NCI-H1930 (cell line): Measurements from ENCODE around the gene THADA.
"Not testable (repeated sequence)": the region's sequence is repeated elsewhere in the genome, so short reads cannot be mapped to it uniquely, and the experiment has no call there.

ENCODE experiments used
- DNase-seq, 2 experiments: peaks; one replicate each; lab custom pipeline; 2025; lab: John Stamatoyannopoulos, UW

Gene THADA

DNA sequence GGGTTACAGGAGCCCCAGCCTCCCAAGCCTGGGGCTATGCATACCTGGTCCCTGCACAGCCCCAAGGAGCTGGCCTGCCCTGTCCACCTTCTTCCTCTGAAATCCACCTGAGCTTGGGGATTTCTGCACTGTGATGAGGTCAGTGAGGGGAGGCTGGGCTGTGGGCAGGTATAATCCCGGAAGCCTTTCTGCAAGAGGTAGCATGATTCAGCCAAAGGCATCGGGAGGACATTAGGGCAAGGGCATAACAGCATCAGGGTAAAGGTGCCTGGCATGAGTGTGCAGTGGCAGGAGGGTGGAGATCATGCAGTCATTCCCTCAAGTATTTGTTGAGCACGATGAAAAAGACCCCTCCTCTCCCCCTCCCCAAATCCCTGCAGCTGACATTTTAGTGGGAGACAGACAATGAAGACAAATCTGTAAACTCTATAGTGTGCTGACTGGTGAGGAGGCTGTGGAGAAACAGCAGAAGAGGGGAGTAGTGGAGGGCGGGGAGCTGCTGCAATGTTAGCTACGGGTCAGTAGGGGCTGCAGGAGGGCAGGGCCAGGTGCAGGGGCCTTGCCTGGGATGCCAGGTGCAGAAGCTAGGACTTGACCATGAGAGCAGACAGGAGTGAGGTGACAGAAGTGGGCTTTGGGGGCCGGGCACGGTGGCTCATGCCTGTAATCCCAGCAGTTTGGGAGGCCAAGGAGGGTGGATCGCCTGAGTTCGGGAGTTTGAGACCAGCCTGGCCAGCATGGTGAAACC, 388.1 kb downstream of the THADA start:
- no peak for DNase-seq

DNA sequence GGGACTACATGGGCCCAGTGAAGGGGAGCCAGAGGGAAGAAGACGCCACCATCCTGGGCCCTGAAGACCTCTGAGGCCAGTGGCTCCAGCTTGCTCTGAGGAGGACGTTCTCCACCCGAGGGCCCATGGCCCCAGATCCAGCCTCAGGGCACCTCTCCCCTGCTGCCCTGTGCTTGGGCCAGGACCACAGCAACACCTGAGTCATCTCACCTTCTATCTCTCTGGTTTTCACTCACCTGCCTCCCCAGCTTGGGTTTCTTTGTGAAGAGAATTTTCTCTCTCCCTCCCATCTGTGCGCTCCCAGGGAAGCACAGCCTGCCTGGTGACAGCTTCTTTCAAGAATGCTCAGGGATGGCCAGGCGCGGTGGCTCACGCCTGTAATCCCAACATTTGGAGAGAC, 389.2 kb downstream of the THADA start:
- no peak for DNase-seq

DNA sequence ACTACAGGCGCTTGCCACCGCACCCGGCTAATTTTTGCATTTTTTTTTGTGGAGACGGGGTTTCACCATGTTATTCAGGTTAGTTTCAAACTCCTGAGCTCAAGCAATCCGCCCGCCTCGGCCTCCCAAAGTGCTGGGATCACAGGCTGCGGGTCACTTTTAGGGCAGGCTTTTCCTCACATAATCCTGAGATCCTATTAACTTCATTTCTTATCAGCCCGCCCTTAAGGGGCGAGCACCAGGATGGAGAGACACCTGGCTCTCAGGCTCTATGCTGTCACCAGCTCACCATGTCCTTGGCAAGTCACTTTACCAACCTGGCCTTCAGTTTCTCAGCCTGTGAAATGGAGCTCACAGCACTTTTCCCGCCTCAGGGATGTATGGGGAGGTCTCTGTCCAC, 392.5 kb downstream of the THADA start:
- DNase-seq: no peak

DNA sequence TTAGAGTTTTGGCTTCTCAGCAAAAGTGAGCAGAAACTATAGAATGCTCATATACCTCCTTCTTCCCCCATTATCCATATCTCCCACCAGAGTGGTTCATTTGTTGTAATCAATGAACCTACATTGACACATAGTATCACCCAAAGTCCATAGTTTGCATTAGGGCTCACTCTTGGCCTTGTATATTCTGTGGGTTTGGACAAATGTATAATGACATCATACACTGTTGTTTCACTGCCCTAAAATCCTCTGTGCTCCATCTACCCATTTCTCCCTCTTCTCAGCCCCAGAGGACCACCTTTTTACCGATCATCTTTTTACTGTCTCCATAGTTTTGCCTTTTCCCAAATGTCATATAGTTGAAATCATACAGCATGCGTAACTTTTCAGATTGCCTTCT, 393.5 kb downstream of the THADA start:
- no peak for DNase-seq

DNA sequence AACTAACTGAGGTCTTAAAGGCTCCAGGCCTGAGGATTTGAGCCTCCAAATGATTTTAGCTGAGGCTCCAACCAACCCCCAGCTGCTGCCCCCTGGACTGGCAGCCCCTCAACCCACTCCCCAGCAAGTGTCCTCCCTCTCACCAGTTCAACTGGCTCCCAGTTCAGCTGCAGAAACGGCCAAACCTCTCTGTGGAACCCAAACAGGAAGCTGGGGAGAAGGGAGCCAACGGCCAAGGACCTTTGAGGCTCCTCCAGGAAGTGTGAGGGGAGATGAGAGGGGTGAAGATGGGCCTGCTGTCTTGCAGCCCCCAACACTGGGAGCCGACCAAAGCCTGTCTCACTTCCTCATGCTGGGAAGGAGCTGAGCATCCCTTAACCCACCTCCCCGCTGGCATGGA, 394.3 kb downstream of the THADA start:
- no peak for DNase-seq

DNA sequence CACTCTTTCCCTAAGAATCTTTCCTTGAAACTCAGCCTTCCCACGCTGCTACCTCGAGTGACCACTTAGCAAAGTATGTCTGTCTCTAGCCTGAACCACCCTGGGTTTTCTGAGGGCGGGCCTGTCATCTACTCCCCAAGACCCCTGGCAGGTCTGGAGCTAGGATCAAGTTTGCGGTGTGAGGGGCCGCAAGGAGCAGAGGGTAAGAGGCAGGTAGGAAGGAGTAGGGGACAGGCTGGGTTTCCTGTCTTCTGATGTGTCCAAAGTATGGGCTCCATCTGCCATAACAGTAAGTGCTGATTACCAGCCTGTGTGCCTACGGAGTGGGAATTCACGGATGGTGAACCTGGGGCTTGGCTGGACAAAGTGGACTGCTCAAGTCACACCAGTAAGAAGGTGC, 394.8 kb downstream of the THADA start:
- no peak for DNase-seq

DNA sequence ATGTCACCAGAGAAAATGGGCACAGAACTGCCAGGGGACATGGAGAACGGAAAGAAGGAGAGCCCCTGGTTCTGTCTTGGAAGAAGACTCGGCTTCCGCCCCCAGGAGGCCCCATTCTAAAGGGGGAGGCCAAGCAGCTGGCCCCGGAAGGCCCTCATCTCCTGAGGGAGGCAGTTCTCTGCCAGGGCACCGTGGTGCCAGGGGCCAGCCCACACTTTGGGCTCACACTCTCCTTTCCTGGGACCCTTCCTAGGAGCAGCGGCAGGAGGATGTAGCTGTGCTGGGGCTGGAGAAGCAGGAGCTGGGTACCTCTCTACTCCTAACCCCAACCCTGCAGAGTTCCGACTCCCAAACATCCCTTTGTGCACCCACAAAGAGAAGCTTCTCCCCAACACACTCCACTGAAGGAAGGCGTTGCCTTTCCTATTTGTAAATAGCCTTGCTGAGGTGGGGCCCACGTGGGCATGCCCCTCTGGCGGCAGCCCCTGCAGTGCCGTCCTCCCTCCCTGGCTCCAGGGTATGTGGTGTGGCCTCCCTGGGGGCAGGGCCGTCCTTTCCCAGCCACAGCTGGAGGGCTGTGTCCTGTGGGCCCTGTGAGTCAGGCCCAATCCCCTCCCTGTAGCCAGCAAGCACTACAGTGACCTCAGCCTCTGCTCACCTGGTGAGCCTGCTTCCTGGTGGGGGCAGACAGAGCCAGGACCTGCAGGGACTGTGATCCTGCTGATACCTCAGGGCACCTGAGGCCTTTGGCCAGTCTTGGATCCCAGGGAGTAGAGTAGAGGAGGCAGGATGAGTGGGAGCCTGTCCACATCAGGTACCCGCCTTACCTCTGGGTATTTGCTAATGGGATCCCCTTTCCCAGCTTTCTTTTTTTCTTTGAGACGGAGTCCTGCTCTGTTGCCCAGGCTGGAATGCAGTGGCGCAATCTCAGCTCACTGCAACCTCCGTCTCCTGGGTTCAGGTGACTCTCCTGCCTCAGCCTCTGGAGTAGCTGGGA, 396.0 kb downstream of the THADA start:
- DNase-seq: no peak

DNA sequence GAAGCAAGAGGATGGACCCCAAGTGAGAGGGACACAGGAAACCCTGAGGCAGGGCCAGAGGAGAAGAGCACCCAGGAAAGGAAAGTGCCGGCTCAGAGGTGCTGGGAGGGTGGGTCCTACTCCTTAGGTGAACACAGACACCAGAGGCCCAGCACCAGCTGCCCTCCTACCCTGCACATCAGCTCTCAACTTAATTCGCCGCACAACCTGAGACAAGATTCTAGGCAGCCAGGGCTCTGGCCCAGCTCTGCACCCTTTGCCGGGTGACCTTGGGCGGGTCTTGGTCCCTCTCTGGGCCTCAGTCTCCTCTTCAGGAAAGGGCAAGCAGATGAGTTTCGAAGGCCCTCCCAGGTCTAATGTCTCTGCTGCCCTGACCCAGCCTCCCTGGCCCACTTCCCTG, 397.6 kb downstream of the THADA start:
- DNase-seq: no peak

DNA sequence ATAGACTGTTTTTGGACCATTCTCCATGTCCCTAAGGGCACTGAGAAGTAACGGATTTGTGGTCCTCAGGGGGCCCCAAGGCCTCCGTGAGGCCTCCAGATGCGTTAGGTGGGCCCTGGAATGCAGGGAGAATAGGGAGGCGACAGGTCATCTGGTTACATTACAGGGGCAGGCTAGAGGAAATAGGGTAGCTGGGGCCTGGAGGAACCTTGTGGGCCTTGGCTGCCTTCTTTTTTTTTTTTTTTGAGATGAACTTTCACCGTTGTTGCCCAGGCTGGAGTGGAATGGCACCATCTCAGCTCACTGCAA, 398.3 kb downstream of the THADA start:
- no peak for DNase-seq

DNA sequence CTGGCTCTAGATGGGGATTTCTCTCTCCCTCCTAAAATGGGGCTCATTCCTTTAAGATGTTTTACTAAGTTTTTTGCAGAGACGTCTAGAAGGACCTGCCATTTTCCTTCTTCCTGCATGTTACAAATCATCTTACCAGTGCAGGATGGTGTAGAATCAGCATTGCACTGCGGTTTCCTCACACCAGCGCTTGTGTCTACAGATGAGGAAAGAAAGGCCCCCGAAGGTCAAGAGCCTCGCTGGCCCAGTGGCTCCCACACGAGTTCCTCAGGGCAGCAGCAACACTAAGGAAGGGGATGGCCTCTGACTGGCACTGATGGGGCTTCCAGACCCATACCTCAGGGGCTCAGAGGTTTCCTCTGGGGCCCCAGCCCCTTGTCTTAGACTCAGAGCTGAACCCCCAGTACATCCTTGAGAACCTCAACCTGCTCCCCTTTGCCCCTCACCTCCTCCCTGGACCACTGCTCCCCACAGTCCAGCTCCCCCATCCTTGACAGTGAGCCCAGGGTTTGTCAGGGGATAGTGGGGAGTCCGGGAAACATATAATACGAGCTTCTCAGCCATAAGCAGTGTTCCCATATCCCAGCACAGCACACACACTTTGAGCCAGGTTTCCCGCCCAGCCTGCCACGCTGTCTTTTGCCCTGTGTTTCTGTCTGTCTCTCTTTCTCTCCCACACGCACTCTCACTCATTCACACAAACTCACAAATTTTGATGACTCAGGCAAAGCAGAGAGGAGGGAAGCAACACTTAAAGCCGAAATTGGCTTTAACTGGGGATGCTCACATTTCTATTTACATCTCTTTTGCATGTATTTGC, 398.9 kb downstream of the THADA start:
- DNase-seq: no peak

DNA sequence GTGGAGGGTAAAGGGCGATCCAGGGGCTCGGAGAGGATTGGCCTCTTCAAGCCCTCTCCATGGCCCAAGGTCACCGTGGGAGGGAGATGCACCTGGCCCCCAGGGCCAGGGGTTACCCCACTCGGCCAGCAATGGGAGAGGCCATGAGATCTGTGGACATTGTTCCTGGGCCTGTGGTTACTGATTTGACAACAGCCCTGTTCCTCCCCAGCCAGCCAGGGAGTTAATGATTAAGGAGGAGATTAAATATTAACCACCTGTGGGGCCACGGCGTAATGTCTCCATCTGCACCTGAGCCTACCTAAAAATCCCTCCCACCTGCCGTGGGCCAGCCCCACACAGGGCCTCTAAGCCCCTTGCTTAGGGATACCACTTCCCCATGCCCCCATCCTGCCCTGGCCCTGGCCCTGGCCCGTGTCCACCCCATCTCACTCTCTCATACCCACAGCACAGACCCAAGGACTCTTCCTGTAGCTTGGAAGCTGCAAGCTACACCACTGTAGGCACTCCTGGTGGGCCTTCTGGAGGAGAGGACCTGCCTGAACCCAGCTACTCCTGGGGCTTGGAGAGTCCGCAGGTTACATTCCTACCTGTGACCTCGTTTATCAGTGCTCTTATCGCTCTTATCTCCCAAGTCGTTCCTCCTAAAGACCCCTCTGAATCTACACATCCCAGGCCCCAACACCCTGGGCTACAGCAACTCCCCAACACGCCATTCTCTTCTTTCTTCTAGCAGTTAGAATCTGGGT, 401.5 kb downstream of the THADA start:
- DNase-seq: no peak

DNA sequence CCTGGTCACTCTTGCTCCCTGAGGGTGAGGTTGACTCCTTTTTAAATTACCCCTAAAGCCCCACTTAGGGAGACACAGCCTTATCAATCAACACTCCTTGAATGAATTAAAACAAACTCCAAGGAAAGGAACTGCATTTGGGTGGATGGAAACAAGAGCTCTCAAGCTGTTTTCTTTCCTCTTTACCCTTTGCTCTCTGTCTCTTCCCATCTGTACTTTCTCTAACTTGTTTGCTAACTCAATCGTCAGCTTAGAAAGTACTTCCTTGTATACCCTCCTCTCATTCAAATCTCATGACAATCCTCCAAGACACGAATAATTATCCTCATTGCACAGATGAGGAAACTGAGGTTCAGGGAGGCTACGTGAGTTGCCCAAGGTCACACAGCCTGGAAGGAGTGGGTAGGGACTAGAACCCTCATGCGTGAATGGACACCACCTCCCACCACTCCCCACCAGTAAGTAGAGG, 402.2 kb downstream of the THADA start:
- no peak for DNase-seq

DNA sequence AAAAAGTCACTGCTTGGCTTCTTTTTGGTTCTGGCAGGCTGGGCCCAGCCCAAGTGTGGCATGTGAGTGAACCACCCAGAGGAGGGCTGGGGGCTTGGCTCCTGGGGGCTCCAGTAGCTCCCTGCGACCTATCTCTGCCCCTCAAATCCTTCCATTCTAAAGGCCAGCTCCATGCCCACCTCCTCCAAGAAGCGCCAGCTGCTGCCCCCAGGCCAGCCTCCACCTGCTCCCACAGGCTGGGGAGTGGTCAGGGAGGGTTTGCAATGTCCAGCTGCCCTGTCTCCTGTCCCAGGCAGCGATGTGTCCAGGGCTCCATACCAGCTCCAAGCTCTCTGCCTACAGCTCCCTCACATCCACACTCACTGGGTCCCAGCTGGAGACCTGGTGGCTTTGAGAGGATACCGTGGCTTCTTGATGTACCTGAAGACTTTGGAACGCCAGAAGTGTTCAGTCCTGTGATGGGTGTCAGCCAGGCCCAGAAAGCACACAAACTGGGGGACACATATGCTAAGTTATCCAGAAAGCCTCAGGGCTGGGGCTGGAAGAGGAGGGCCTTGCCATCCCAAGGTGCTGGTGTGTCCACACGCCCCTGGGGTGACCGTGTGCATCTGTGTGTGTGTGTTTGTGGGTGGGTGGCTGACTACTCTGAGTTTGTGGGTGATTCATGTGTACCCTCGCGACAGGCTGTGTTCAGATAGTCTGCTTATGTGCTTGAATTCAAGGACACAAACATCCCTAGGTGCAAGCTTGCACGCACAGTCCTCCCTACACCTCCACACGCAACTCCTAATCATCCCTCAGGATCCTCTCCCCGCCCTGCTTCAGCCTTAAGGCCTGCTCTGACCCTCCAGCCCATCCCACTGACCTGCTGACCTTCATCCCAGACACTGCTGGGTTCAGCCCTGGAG, 402.8 kb downstream of the THADA start:
- DNase-seq: no peak

DNA sequence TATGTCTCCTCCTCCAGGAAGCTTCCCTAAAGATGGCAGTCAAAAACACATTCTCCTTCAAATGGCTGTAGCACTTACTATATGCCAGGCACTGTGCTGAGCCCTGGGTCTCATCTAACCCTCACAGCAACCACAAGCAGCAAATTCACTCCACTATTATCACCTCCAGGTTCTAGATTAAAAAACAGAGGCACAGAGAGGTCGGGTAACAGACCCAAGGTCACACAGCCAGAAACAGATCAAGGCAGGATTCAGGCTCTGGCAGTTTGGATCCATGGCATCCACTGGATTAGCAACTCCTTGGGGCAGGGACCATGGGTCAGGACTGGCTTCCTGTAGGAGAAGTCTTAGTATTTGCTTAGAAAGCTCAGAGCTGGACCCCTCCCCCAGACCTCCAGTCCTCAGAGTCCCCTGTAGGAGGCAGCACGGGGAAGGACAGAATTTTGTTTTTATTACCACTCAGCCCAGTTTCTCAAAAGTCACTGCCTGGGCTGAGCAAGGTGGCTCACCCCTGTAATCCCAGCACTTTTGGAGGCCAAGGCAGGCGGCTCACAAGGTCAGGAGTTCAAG, 403.8 kb downstream of the THADA start:
- DNase-seq: no peak

DNA sequence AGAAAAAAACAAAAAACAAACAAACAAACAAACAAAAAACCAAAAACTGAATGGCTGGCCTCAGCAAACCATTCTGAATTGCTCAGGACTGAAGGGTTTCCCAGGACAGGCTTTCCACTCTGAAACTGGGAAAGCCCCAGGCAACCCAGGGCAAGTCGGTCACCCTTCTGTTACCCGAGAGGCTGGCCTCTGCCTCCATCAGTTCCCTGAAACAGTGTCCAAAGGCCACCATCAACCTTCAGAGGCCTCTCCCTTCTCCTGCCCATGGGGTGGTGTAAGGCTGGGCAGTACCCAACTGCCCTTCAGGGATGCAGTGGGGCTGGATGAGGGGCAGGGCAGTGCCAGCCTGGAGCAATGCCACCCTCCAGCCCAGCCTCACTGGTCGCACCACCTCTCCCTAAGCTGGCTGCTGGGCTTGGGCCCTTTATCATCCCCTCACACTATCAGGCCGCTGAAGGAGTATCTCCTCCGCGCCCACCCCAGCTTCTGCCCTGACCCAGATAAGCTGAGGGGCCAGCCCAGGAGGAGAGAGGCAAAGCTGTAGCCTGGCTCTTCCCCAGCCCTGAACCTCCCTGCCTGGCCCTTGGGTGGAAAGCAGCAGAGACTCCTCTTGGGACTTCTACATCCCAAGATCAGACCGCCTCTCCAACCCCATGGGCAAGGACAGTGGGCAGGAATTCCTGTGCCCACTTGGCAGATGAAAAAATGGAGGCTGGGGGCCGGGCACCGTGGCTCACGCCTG, 405.4 kb downstream of the THADA start:
- no peak for DNase-seq

DNA sequence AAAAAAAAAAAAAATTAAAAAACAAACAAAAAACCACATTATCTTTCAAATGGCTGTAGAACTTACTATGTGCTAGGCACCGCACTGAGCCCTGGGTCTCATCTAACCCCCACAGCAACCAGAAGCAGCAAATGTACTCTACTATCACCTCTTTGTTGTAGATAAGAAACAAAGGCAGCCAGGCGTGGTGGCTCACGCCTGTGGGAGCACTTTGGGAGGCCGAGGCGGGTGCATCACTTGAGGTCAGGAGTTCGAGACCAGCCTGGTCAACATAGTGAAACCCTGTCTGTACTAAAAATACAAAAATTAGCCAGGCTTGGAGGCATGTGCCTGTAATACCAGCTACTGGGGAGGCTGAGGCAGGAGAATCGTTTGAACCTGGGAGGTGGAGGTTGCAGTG, 406.0 kb downstream of the THADA start:
- DNase-seq: not testable (repeated sequence)

DNA sequence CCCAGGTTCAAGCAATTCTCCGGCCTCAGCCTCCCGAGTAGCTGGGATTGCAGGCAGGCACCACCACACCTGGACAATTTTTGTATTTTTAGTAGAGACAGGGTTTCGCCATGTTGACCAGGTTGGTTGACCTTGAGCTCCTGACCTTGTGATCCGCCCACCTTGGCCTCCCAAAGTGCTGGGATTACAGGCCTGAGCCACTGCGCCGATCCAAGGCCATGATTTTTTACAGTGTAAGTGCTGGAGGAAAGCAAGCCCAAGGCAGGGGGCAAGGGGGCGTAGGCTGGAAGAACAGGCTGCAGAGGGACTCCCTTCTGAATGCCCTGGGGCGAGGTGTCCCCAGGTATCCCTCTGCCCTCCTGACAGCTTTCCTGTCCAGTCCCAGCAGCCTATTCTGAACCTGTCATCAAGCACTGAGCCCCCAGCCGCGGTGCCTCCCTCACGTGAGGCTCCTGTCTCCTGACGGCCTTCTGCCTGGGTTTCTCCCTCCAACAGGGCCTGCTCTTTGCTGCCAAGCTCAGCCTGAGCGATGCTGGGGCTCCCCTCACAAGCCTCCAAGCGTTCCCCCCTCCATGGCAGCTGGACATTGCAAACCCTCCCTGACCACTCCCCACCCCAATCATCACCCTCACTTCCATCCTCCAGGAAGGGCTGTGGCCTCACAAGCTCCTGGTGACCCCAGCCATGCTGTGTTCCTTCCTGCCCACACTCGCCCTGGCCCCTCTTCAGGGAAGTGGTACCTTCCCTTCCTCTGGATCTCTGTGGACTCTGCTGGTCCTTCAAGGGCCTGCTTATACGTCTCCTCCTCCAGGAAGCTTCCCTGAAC, 407.1 kb downstream of the THADA start:
- no peak for DNase-seq

DNA sequence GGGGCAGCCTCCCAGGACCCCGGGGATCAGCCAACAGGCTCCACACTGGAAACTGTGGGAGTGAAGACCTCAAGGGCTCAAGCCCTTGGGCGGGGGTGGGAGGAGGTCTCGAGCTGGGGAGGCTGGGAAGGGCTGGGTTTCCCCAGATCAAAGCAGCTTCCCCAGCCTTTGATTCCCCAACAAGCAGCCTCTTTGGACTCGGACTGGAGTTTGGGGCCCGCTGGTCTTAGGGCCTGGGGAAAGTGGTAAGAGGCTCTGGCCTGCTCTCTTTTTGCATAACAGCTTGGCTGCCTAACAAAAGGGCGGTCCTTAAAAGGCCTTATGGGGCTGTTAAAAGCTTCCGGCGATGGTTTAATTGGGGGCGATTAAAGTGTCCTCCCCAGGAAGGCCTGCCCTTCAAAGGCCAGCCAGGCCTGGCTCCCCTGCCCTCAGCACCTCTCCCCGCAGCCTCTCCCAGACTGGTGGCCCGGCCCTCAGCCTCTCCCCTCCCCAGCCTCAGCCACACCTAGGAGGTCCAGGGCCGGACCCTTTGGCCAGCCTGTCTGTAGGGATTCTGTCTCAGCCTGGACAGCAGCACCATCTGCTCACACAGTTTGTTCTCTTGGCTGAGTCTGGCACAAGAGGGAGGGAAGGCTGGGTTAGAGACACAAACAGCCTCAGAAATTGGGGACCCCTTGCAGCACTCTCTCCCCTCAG, 409.0 kb downstream of the THADA start:
- no peak for DNase-seq
